Measurements from ENCODE around the gene TMPRSS6. TPM values are rescaled to one million over a fixed set of nuclear protein-coding genes. Genes with fewer than 3 reads are reported as not detected.

The TMPRSS6 gene
- total and polyA plus RNA-seq, 2 experiments from 2014 or later = 0.05 TPM; not detected in 1

DNA sequence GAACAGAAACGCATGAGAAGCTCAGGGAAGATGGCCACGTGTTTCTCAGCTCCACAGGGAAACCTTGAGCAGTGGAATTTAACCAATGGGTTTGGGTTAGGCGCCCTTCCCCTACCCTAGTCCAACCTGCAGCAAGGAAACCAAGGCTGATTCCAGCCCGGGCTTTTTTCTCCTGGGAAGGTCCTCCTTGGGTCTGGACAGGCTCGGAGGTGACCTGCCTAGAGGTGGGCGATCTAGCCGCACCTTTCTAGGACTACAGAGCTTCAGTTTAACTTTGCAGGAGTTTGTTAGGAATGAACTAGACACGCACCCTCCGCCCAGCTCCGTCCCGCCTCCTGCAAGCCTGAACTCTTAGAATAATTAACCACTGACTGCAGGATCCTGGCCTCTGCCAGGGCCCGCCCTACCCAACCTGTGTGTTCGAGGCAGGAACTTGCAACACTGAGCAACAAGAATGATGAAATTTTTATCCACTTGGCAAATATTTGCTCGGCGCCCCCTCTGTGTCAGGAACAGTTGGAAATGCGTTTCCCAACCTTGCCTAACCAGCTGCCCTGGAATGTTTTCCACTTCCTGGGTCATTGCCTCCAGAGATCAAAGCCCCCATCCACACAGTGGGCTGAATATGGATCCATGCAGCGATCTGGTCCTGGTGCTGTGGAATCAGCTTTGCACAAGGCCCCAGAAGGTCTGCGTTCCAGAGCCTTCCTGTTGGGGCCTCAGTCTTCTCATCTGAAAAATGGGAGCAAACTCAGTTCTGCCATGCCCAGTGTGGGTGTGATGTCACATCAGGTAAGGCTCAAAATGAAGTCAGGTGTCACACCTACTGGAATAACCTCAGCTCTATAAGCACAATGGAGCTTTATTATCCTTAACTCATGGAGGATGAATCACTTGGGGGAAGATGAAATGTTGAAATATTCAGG lies 76.7 kb downstream of the TMPRSS6 start:
- Histone ChIP-seq H3K4me1 (ENCODE audit: insufficient read depth) (no peaks in the 10 kb centered on the region), H3K9me2 (ENCODE audit: insufficient read depth) (no peaks in the 10 kb centered on the region), H3K27ac (no peak overlapping the region), H3F3A (ENCODE audit: insufficient read depth) (no peaks in the 10 kb centered on the region), H3K79me2 (ENCODE audit: insufficient read depth) (no peaks in the 10 kb centered on the region), H3K9me3 (ENCODE audit: low read depth) (no peaks in the 10 kb centered on the region), H3K27me3 (replicated peaks; ENCODE audit: insufficient read depth) (no peaks in the 10 kb centered on the region), H3K4me2 (ENCODE audit: unreplicated experiment) (no peak overlapping the region), H3K4me3 (no peak overlapping the region), H4K20me1 (ENCODE audit: insufficient read depth) (no peaks in the 10 kb centered on the region), H3K9ac (no peak overlapping the region), H3K36me3 (ENCODE audit: low read depth) (no peaks in the 10 kb centered on the region), H2AFZ (no peak overlapping the region)
- DNase-seq = peak; percentile 67
- WGBS, 2 experiments (ENCODE audit: low coverage in 1 of 2, low lambda C conversion rate in 2 of 2, missing lambda C conversion rate in 2 of 2) = 63 to 67% methylated on average over 18 of the region's 18 CpGs
- TF ChIP-seq EZH2phosphoT487 (IDR thresholded peaks at IDR 0.05; ENCODE audit: insufficient read depth, low read depth) = no peak
- in situ Hi-C loops (cut with MboI) = no loop called here

DNA sequence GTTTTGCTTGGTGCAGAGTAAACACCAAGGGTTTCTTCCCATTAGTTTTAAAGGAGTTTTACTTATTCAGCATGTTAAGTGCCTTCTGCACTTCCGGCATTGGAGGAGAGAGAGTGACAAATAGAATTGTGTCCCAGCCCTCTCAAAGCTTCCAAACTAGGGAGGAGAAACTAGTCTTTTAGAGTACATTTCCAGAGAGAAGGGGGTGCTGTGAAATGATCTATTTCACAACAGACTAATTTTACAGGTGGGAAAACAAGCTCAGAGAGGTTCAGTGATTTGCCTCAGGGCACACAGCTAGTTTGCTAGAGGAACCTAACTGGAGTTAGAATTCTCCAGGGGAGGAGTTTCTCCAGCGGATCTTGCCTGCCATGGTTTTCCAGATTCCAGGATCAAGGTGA lies 77.4 kb downstream of the TMPRSS6 start:
- Histone ChIP-seq H3K27me3 (replicated peaks; ENCODE audit: insufficient read depth) (no peaks in the 10 kb centered on the region), H3F3A (ENCODE audit: insufficient read depth) (no peaks in the 10 kb centered on the region), H3K36me3 (ENCODE audit: low read depth) (no peaks in the 10 kb centered on the region), H3K79me2 (ENCODE audit: insufficient read depth) (no peaks in the 10 kb centered on the region), H3K9me3 (ENCODE audit: low read depth) (no peaks in the 10 kb centered on the region), H3K4me3 (no peak overlapping the region), H3K27ac (no peak overlapping the region), H3K4me1 (ENCODE audit: insufficient read depth) (no peaks in the 10 kb centered on the region), H3K9ac (no peak overlapping the region), H4K20me1 (ENCODE audit: insufficient read depth) (no peaks in the 10 kb centered on the region), H3K4me2 (ENCODE audit: unreplicated experiment) (no peak overlapping the region), H2AFZ (no peak overlapping the region), H3K9me2 (ENCODE audit: insufficient read depth) (no peaks in the 10 kb centered on the region)
- DNase-seq = no peak
- WGBS, 2 experiments (ENCODE audit: low coverage in 1 of 2, low lambda C conversion rate in 2 of 2, missing lambda C conversion rate in 2 of 2) = 48 to 54% methylated on average over 2 of the region's 2 CpGs
- TF ChIP-seq EZH2 (IDR thresholded peaks at IDR 0.05; ENCODE audit: insufficient read depth, poor library complexity, severe bottlenecking) (no peak), EZH2phosphoT487 (IDR thresholded peaks at IDR 0.05; ENCODE audit: insufficient read depth, low read depth) (no peak)
- in situ Hi-C loops (cut with MboI) = no loop called here

DNA sequence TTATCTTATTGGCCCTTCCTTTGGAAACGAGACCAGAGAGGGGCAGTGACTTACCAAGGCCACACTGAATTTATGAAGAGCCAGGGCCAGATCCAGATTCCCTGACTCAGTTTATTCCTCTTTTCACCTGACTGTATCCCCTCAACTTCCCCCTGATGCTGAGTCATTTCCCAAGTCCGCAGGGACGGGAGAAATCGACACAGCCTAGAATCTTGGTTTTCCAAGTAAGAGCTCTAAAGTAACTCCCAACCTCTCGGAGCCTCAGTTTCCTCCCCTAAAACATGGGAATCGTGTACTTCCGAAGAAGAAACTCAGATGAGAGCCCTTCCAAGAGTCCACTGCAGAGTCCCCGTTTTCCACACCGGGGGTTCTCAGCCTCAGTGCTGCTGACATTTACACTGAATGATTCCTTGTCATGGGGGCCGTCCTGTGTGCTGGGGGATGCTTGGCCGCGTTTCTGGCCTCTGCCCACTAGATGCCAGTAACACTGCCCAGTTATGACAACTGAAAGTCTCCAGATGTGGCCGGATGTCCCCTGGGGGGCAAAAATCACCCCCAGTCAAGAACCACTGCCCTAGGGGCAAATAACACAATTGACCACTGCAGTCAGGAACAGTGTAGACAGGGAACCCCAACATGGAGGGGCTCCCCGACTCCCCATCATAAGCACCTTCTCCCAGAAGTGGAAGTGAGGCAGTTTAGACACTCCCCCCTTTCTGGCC lies 78.8 kb downstream of the TMPRSS6 start:
- H3K9ac ChIP-seq = no peak overlapping the region
- no peak overlapping the region for H3K27ac ChIP-seq
- no peak overlapping the region for H2AFZ ChIP-seq
- TF ChIP-seq EZH2 (IDR thresholded peaks at IDR 0.05; ENCODE audit: insufficient read depth, poor library complexity, severe bottlenecking) (no peak), EZH2phosphoT487 (IDR thresholded peaks at IDR 0.05; ENCODE audit: insufficient read depth, low read depth) (no peak)
- no peaks in the 10 kb centered on the region for H3K9me2 ChIP-seq (ENCODE audit: insufficient read depth)
- no peaks in the 10 kb centered on the region for H3K27me3 ChIP-seq (replicated peaks; ENCODE audit: insufficient read depth)
- WGBS, 2 experiments (ENCODE audit: low coverage in 1 of 2, low lambda C conversion rate in 2 of 2, missing lambda C conversion rate in 2 of 2) = 84 to 89% methylated on average over 14 of the region's 14 CpGs
- no peaks in the 10 kb centered on the region for H3K9me3 ChIP-seq (ENCODE audit: low read depth)
- H3K4me3 ChIP-seq = no peak overlapping the region
- no peaks in the 10 kb centered on the region for H4K20me1 ChIP-seq (ENCODE audit: insufficient read depth)
- no peaks in the 10 kb centered on the region for H3F3A ChIP-seq (ENCODE audit: insufficient read depth)
- H3K36me3 ChIP-seq (ENCODE audit: low read depth) = no peaks in the 10 kb centered on the region
- in situ Hi-C loops (cut with MboI) = no loop called here
- no peak for DNase-seq
- H3K79me2 ChIP-seq (ENCODE audit: insufficient read depth) = no peaks in the 10 kb centered on the region
- no peaks in the 10 kb centered on the region for H3K4me1 ChIP-seq (ENCODE audit: insufficient read depth)
- no peak overlapping the region for H3K4me2 ChIP-seq (ENCODE audit: unreplicated experiment)

DNA sequence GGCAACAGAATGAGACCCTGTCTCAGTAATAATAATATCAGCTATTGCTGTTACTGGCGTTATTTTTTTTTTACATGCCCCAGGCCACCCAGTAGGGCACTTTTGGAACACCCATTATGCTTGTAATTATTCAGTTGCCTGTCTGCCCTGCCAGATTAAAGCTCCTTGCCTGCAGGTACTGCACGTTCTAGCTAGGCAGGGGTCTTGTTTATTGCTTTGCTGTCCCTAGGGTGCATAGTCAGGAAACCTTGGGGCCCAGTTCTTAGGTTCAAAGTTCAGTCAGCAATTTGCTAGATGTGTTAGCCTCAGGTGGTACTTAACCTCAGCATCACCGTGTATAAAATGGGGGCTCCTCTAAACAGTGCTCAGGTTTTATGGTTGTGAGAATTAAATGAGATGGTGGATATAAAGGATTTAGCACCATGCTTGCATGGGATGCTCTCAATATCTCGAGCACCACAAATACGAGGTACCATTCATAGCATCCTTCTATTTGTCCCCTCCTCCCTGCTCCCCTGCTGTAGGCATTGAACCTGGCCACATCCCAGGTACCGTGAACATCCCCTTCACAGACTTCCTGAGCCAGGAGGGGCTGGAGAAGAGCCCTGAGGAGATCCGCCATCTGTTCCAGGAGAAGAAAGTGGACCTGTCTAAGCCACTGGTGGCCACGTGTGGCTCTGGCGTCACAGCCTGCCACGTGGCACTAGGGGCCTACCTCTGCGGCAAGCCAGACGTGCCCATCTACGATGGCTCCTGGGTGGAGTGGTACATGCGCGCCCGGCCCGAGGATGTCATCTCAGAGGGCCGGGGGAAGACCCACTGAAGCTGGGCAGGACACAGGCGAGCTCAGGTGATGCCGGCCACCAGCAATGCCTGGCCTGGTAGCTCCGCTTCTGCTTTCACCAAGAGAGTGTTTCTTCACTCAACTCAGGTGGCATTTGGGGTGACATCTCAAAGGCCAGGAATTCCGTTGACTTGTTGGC lies 80.5 kb downstream of the TMPRSS6 start:
- H3K36me3 ChIP-seq (ENCODE audit: low read depth) = no peaks in the 10 kb centered on the region; the same call in 1 of the 2 replicates
- DNase-seq = no peak
- H3K79me2 ChIP-seq (ENCODE audit: insufficient read depth) = no peaks in the 10 kb centered on the region
- no peaks in the 10 kb centered on the region for H3K9me2 ChIP-seq (ENCODE audit: insufficient read depth)
- no peaks in the 10 kb centered on the region for H3K9me3 ChIP-seq (ENCODE audit: low read depth)
- TF ChIP-seq EZH2phosphoT487 (IDR thresholded peaks at IDR 0.05; ENCODE audit: insufficient read depth, low read depth) (no peak), EZH2 (IDR thresholded peaks at IDR 0.05; ENCODE audit: insufficient read depth, poor library complexity, severe bottlenecking) (no peak)
- WGBS, 2 experiments (ENCODE audit: low coverage in 1 of 2, low lambda C conversion rate in 2 of 2, missing lambda C conversion rate in 2 of 2) = 97 to 98% methylated on average over 20 to 22 of the region's 22 CpGs
- in situ Hi-C loops (cut with MboI) = no loop called here
- H3K27ac ChIP-seq = no peak overlapping the region
- no peak overlapping the region for H2AFZ ChIP-seq
- no peak overlapping the region for H3K4me2 ChIP-seq (ENCODE audit: unreplicated experiment)
- H3K9ac ChIP-seq = no peak overlapping the region
- H3K27me3 ChIP-seq (replicated peaks; ENCODE audit: insufficient read depth) = no peaks in the 10 kb centered on the region
- H3F3A ChIP-seq (ENCODE audit: insufficient read depth) = no peaks in the 10 kb centered on the region
- H3K4me1 ChIP-seq (ENCODE audit: insufficient read depth) = no peaks in the 10 kb centered on the region
- H4K20me1 ChIP-seq (ENCODE audit: insufficient read depth) = no peaks in the 10 kb centered on the region
- H3K4me3 ChIP-seq = no peak overlapping the region
